IMR-90 (cell line): Measurements from ENCODE around the gene F10. TPM values are rescaled to one million over a fixed set of nuclear protein-coding genes. Genes with fewer than 3 reads are reported as not detected.

Experiments used
- ATAC-seq: fragments of 200-7000 bp; cut with Tn5 transposase; 2 replicates; pipeline ENCODE4 v1.9.1; 2020; ENCODE audit warnings: low read depth, mild to moderate bottlenecking, moderate library complexity
- BruUV-seq: library from RNA; stranded (reverse); fragments of 400-500 nt; replicated peaks from 2 replicates; lab custom pipeline; 2021; lab: Mats Ljungman, UMichigan
- CTCF ChIA-PET: fragments of 300-600 bp; formaldehyde crosslinking; extraction: SDS; loops from one replicate; lab custom pipeline; 2021; ENCODE audit warnings: antibody characterized with exemption; lab: Yijun Ruan, JAX
- POLR2A ChIA-PET: fragments of 300-600 bp; sonication (Branson Sonifier 250); formaldehyde crosslinking; loops from one replicate; lab custom pipeline; 2022; ENCODE audit warnings: antibody characterized with exemption; ENCODE audit not compliant: unreplicated experiment; lab: Charles Lee
- DNase-seq: peaks from one replicate; pipeline ENCODE4 v3.0.0; 2013
- H2AFZ ChIP-seq: replicated peaks from 2 replicates; pipeline ENCODE3; 2013; ENCODE audit warnings: low read length, mild to moderate bottlenecking; ENCODE audit not compliant: poor library complexity
- H2AK5ac ChIP-seq: 2 replicates; pipeline ENCODE4 v1.6.1; 2013; ENCODE audit warnings: low read depth, low read length, inconsistent platforms
- H2AK9ac ChIP-seq: replicated peaks from 2 replicates; pipeline ENCODE3; 2013; ENCODE audit warnings: mild to moderate bottlenecking, low read depth, low read length, moderate library complexity; ENCODE audit not compliant: poor library complexity
- H2BK120ac ChIP-seq: 2 replicates; pipeline ENCODE4 v1.6.1; 2013; ENCODE audit warnings: low read depth, low read length, inconsistent platforms
- H2BK15ac ChIP-seq: 3 replicates; pipeline ENCODE4 v1.6.1; 2013; ENCODE audit warnings: low read depth, low read length, inconsistent platforms
- H2BK20ac ChIP-seq: 2 replicates; pipeline ENCODE4 v1.6.1; 2013; ENCODE audit warnings: low read depth, mild to moderate bottlenecking, inconsistent platforms, low read length, moderate library complexity
- H2BK5ac ChIP-seq: 2 replicates; pipeline ENCODE4 v1.6.1; 2013; ENCODE audit warnings: mild to moderate bottlenecking, low read depth, low read length, inconsistent platforms; ENCODE audit not compliant: poor library complexity, severe bottlenecking
- H3K14ac ChIP-seq: replicated peaks from 2 replicates; pipeline ENCODE4 v1.6.1; 2013; ENCODE audit warnings: low read depth, low read length, inconsistent platforms
- H3K18ac ChIP-seq: 2 replicates; pipeline ENCODE4 v1.6.1; 2013; ENCODE audit warnings: low read depth, low read length, control low read depth
- H3K23ac ChIP-seq: 2 replicates; pipeline ENCODE4 v1.6.1; 2013; ENCODE audit warnings: low read depth, low read length, inconsistent platforms
- H3K27ac ChIP-seq: 2 replicates; pipeline ENCODE4 v1.5.1; 2013; ENCODE audit warnings: mild to moderate bottlenecking, control low read depth, low read length; ENCODE audit not compliant: insufficient read depth
- H3K27me3 ChIP-seq: 2 replicates; pipeline ENCODE4 v1.6.1; 2013; ENCODE audit warnings: low read length; ENCODE audit not compliant: control insufficient read depth, insufficient read depth
- H3K36me3 ChIP-seq: 2 replicates; pipeline ENCODE4 v1.6.1; 2013; ENCODE audit warnings: low read length, mixed read lengths; ENCODE audit not compliant: control insufficient read depth, insufficient read depth
- H3K4ac ChIP-seq: 2 replicates; pipeline ENCODE4 v1.6.1; 2013; ENCODE audit warnings: low read depth, low read length, inconsistent platforms
- H3K4me1 ChIP-seq: 2 replicates; pipeline ENCODE4 v1.6.1; 2013; ENCODE audit warnings: low read length, mixed read lengths; ENCODE audit not compliant: control insufficient read depth, insufficient read depth
- H3K4me2 ChIP-seq: 2 replicates; pipeline ENCODE4 v1.6.1; 2013; ENCODE audit warnings: low read depth, mild to moderate bottlenecking, control low read depth, low read length, moderate library complexity
- H3K4me3 ChIP-seq: 2 replicates; pipeline ENCODE4 v1.5.1; 2013; ENCODE audit warnings: low read depth, mild to moderate bottlenecking, control low read depth, low read length, moderate library complexity; ENCODE audit not compliant: insufficient read depth
- H3K56ac ChIP-seq: 2 replicates; pipeline ENCODE4 v1.6.1; 2013; ENCODE audit warnings: low read length, inconsistent platforms; ENCODE audit not compliant: insufficient read depth; ENCODE audit errors: extremely low read depth
- H3K79me1 ChIP-seq, 2 experiments: 2 replicates each; pipeline ENCODE4 v1.6.1; 2013; ENCODE audit warnings: low read length in 2 of 2, inconsistent platforms in 1 of 2, low read depth in 1 of 2
- H3K9ac ChIP-seq: 2 replicates; pipeline ENCODE4 v1.6.1; 2013; ENCODE audit warnings: low read depth, low read length, control low read depth
- H3K9me1 ChIP-seq: 2 replicates; pipeline ENCODE4 v1.6.1; 2013; ENCODE audit warnings: low read length, inconsistent platforms; ENCODE audit not compliant: insufficient read depth
- H3K9me3 ChIP-seq: 2 replicates; pipeline ENCODE4 v1.6.1; 2013; ENCODE audit warnings: low read length; ENCODE audit not compliant: control insufficient read depth, insufficient read depth
- H4K20me1 ChIP-seq: 2 replicates; pipeline ENCODE4 v1.6.1; 2013; ENCODE audit warnings: low read length, inconsistent platforms; ENCODE audit not compliant: insufficient read depth
- H4K5ac ChIP-seq: 2 replicates; pipeline ENCODE4 v1.6.1; 2013; ENCODE audit warnings: mild to moderate bottlenecking, low read depth, low read length, control low read depth
- H4K8ac ChIP-seq, 2 experiments: 2 replicates each; pipeline ENCODE4 v1.6.1; 2013; ENCODE audit warnings: low read depth in 2 of 2, low read length in 2 of 2, control low read depth in 1 of 2, inconsistent platforms in 1 of 2
- H4K91ac ChIP-seq: 2 replicates; pipeline ENCODE4 v1.6.1; 2013; ENCODE audit warnings: low read depth, low read length, inconsistent platforms; ENCODE audit not compliant: insufficient read depth
- CHD1 ChIP-seq: IDR thresholded peaks from 2 replicates; pipeline ENCODE4 v1.6.1; 2012; ENCODE audit warnings: low read depth, low read length, improper control_type of control experiment
- ELK1 ChIP-seq: fragments of 150-350 bp; IDR thresholded peaks from 2 replicates; pipeline ENCODE4 v1.6.1; 2016; ENCODE audit warnings: low read depth, mild to moderate bottlenecking, low read length, moderate library complexity, borderline replicate concordance
- MAFK ChIP-seq: IDR thresholded peaks from 2 replicates; pipeline ENCODE4 v1.6.1; 2012; ENCODE audit warnings: low read depth, low read length, improper control_type of control experiment
- POLR2A ChIP-seq: IDR thresholded peaks from 2 replicates; pipeline ENCODE4 v1.6.1; 2012; ENCODE audit warnings: mild to moderate bottlenecking, low read depth, low read length
- RCOR1 ChIP-seq: IDR thresholded peaks from 2 replicates; pipeline ENCODE4 v1.6.1; 2012; ENCODE audit warnings: mild to moderate bottlenecking, low read length, improper control_type of control experiment; ENCODE audit not compliant: insufficient replicate concordance
- RFX5 ChIP-seq: IDR thresholded peaks from 2 replicates; pipeline ENCODE4 v1.8.0; 2012; ENCODE audit warnings: low read depth, mild to moderate bottlenecking, low read length, moderate library complexity
- USF2 ChIP-seq: fragments of 150-350 bp; IDR thresholded peaks from 2 replicates; pipeline ENCODE4 v1.6.1; 2017; ENCODE audit warnings: mild to moderate bottlenecking, antibody characterized with exemption, low read length, low read depth
- whole genome bisulfite sequencing, 2 experiments: methylation state at CpG; one replicate each; pipeline versions ENCODE4 v1.1.5 to v1.1.7; 2013; ENCODE audit warnings: missing lambda C conversion rate in 2 of 2; ENCODE audit not compliant: insufficient read length in 1 of 2; ENCODE audit errors: extremely low coverage in 2 of 2; 5-methylcytosine and 5-hydroxymethylcytosine counted together
- dilution Hi-C: fragments of 300-500 bp; cut with HindIII; formaldehyde crosslinking; loops from one replicate; pipeline ENCODE4 v1.14.3; 2018; ENCODE audit warnings: low sequenced_read_pairs; ENCODE audit not compliant: unreplicated experiment
- in situ Hi-C: fragments of 300-500 bp; cut with MboI; formaldehyde crosslinking; loops from 3 replicates; pipeline ENCODE4 v1.14.3; 2019; ENCODE audit warnings: low sequenced_read_pairs, inconsistent platforms, mixed read lengths
- intact Hi-C: fragments of 100-400 bp; cut with micrococcal nuclease; formaldehyde crosslinking; loops from 2 replicates; pipeline ENCODE4 v1.10.0; 2022
- polyA plus RNA-seq, 3 experiments: library from polyadenylated mRNA; depleted of rRNA; stranded (reverse); fragments of >200 nt; gene quantifications; 2 replicates each; pipeline ENCODE4 v1.2.3, GENCODE V29; 2012; ENCODE audit warnings: low replicate concordance in 1 of 3
- total RNA-seq: library from RNA; depleted of rRNA; stranded (reverse); fragments of >200 nt; gene quantifications from 2 replicates; pipeline ENCODE4 v1.2.3, GENCODE V29; 2012

F10 gene
- total and polyA plus RNA-seq, 2 of the 4 experiments (the other 2 are of a cell fraction): 9.1 to 19.5 TPM

GRCh38 chr13:113141601-113141970 lies 19.0 kb downstream of the F10 start:
- H4K91ac ChIP-seq: no peak overlapping the region
- H2AFZ ChIP-seq: no peak overlapping the region
- CTCF ChIA-PET: no interaction called here
- H2AK5ac ChIP-seq: no peak overlapping the region
- H3K9me1 ChIP-seq: no peaks in the 10 kb centered on the region
- H3K18ac ChIP-seq: no peak overlapping the region
- H3K9me3 ChIP-seq: no peaks in the 10 kb centered on the region
- no peak overlapping the region for H4K5ac ChIP-seq
- TF ChIP-seq RFX5: no peak
- no peak for TF ChIP-seq CHD1
- no peak for TF ChIP-seq USF2
- no peak for TF ChIP-seq MAFK
- TF ChIP-seq RCOR1: no peak
- TF ChIP-seq ELK1: no peak
- no peak for TF ChIP-seq POLR2A
- no peaks in the 10 kb centered on the region for H3K4me1 ChIP-seq
- no peak overlapping the region for H3K27ac ChIP-seq
- no peak overlapping the region for H2BK20ac ChIP-seq
- H2BK120ac ChIP-seq: no peak overlapping the region
- DNase-seq (no peak), ATAC-seq (no peak)
- BruUV-seq: no TSS peak
- H3K4ac ChIP-seq: no peak overlapping the region
- no peak overlapping the region for H3K56ac ChIP-seq
- intact Hi-C loops (no loop called here), in situ Hi-C loops (no loop called here), dilution Hi-C loops (no loop called here)
- H4K20me1 ChIP-seq: no peaks in the 10 kb centered on the region
- H2BK15ac ChIP-seq: no peak overlapping the region
- no peak overlapping the region for H3K4me3 ChIP-seq
- peaks cover 4% of the 10 kb centered on the region; the same call in 1 of the 2 replicates for H3K27me3 ChIP-seq
- no peak overlapping the region for H3K4me2 ChIP-seq
- no peak overlapping the region for H3K9ac ChIP-seq
- 0 out of 2 replicates have a peak, but pooled peaks cover 1% of the 10 kb centered on the region for H3K36me3 ChIP-seq
- POLR2A ChIA-PET: no interaction called here
- H2BK5ac ChIP-seq: no peak overlapping the region
- H2AK9ac ChIP-seq: no peak overlapping the region
- no peaks in the 10 kb centered on the region for H3K79me1 ChIP-seq
- H3K14ac ChIP-seq: no peak overlapping the region
- H4K8ac ChIP-seq: no peak overlapping the region
- 91% methylated on average over 17 of the region's 18 CpGs; no CpG with 5 or more reads in 1 of the 2 experiments for WGBS, 2 experiments
- H3K23ac ChIP-seq: no peak overlapping the region
